SW 1271 (cell line): ENCODE results near the gene RBM19.

ENCODE experiments used
- DNase-seq, 2 experiments: peaks; one replicate each; lab custom pipeline; 2025; lab: John Stamatoyannopoulos, UW

RBM19 gene

DNA sequence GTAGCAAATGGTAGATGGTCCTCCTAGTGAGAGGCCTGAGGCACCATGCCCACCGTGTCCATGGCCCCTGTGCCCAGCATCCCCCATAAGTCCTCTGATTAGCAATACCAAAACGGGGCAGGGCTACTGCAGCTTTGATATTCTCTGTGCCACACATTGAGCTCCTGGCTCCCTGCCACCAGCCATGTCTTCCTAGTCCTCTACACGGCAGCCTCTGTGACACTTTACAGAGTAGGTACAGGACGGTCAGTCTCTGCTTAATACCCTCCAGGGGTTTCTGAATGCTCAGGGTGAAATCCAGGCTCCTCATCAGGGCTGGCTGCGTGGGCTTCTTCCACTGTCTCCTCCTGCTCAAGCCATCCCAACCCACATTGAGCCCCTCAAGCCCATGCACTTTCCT lies 8.0 kb downstream of the RBM19 start:
- no peak for DNase-seq

- DNase-seq: no peak
These were observed 8.5 kb downstream of the RBM19 start for GRCh38 chr12:113957627-113958026.

DNA sequence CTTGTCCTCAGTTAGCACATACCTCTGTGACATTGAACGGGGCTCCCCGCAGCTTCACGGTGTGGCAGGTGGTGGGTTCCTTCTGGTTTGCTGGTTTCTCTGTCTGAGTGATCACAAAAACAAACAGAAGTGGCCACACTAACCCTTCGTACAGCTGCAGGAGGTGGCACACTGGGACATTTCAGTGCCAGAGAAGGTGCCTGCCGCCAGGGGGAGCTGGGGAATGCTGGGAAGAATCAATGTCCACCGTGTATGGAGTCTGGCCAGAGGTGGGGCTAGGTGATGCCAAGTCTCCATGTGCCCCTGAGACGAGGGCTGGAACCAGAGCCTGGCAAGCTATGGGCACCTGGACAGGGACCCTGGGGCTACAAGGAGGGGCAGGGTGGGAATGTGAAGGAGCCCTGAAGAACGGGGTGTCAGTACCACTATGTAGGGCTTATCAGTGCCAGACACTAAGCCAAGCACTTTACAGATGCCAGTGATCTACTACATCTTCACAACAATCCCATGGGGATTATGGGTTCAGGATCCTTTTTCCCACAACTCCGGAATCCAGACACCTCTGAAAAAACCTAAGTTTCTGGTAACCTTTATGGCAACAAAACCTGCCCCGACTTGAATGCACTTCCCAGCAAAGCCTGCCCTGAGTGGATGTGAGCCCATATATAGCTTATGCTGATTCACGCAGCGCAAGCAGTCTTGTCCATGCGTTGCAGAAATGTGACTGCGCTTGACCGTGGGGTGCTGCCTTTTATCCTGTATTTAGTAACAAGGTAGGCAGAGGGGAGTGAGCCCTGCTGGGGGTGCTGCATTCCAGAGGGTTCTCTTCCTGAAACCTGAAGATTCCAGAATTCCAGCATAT lies 10.8 kb downstream of the RBM19 start:
- DNase-seq: peak in 1 of 2 experiments; percentile 54

DNA sequence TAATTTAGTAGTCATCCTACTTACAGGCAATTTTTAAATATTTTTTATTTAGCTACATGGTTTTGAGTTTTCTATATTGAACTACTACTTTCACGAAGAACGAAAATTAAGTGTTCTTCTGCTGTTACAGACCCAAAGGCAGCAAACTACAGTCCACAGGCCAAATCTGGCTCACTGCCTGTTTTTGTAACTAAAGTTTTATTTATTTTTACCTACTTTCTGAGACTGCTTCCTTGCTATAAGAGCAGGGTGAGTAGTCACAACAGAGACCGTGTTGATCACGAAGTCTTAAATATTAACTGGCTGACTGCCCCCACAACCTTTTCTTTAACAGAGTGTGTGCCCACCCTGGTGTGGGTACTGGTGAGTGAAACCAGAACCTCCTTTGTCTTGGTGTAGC lies 11.6 kb downstream of the RBM19 start:
- DNase-seq: no peak

GRCh38 chr12:113950873-113951272 lies 15.3 kb downstream of the RBM19 start:
- DNase-seq: no peak

GRCh38 chr12:113949321-113950305 lies 16.5 kb downstream of the RBM19 start:
- no peak for DNase-seq

- no peak for DNase-seq
These were observed 17.8 kb downstream of the RBM19 start for GRCh38 chr12:113948151-113948914.

- DNase-seq: no peak
These were observed 19.9 kb downstream of the RBM19 start for GRCh38 chr12:113946175-113946574.

DNA sequence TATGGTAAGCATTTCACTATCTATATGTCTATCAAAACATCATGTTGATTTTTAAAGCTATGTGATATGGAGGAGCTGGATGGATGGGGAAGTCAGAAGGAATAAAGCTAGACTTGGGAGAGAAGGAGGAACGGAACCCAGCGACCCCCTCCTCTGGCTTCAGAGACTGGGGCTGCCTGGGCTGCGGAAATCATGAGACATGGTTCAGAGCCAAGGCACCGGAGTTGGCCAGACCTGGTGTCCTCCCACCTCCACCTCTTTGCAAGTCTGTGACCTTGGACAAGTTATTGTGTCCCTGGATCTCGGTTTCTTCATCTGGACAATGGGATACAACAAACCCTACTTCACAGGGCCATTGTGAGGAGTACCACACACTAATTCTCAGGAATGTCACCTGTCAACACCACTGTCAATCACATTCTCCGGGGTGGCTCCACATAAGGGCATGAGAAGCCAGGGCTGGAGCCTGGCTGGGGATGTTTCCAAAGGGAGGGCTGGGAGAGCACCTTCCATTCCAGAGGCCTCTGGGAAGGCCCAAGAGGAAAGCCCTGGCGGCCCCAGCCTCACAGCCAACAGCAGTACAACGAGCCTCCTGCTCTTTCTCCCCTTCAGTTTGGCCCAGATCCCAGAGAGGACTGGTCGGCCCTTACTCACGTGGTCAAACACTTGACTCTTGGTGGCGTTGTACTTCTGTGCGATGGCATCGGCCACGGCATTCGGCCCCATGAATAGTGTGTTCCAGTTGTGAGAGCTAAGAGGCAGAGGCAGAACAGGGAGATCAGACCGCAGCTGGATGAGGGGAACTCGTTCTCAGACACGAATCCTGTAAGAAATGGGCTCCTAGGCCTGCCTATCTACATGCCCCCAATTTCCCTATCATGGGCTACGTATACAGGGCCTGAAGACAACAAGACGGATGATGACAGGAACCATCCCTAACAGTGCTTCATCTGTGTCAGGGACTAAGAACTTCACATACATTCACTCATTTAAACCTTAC lies 20.7 kb downstream of the RBM19 start:
- no peak for DNase-seq

GRCh38 chr12:113942209-113942608 lies 23.9 kb downstream of the RBM19 start:
- no peak for DNase-seq

GRCh38 chr12:113941208-113941486 lies 25.0 kb downstream of the RBM19 start:
- DNase-seq: no peak

DNA sequence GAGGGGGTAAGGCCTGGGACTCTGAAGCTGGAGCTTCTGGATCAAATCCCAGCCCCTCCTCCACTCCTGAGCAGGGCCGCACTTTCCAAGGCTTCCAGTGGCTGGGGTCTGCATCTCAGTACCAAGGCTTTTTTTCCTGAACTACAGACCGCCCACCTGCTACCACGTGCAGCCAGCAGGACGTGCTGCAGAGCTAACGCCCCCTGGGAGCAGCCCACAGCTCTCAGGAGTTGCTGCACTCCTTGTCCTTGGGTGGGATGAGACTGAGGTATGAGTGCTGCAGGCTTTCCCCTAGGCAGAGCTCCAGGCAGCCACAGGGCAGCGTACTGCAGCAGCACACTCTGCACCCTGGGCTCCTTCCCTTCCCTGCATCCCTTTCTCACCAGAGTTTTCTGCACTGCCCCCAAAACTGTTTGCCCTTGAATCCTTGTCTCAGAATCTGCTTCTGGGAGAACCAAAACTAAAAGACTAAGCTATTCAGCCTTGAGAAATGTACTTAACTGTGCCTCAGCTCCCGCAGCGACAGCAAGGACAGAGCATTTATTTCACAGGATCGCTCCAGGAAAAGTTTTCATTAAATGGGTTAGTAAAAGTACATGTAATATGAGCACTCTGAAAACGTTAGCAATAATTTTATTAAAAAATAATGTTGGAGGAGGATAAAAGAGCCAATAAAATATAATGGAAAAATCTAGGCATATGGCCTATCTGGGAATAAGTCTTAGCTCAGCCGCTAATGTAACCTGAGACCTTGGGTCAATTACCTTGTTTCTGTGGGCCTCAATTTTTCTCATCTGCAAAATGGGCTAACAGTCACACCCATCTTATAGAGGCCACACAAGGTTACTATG lies 25.5 kb downstream of the RBM19 start:
- no peak for DNase-seq

DNA sequence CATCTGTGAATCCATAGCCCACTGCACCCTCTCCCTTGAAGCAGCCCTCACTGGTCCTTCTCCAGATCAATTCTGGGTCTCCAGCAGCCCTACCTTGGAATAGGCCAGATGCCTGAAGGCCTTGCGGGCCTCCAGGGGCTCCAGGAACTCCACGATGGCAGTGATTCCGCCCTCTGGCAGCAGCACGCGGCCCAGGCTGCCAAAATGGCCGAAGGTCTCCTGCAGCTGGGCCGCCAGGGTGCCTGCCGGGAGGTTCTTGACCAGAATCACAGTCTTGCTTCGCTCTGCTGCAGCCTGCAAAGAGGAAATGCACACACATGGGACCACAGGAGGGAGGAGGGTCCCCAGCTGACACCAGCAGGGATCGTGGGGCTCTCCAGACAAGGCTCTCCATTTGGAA lies 26.3 kb downstream of the RBM19 start:
- no peak for DNase-seq

DNA sequence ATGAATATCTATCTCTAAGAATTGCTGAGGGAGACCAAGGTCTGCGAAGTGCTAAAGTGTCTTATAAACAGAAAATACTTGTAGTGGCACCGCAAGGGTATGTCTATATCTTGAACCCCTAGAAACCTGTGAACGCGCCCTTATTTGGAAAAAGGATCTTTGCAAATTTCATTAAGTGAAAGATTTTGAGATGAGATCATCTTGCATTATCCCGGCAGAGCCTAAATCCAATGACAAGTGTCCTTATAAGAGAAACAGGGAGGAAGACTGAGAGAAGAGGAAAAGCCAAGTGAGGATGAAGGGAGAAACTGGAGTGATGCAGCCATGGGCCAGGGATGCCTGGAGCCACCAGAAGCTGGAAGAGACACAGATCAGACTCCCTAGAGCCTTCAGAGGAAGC lies 27.7 kb downstream of the RBM19 start:
- no peak for DNase-seq

- peak in 1 of 2 experiments; percentile 3 for DNase-seq
These were observed 29.7 kb downstream of the RBM19 start for GRCh38 chr12:113936460-113936859.

GRCh38 chr12:113935459-113935858 lies 30.7 kb downstream of the RBM19 start:
- DNase-seq: no peak

GRCh38 chr12:113934946-113935345 lies 31.2 kb downstream of the RBM19 start:
- DNase-seq: no peak

GRCh38 chr12:113934060-113934814 lies 31.9 kb downstream of the RBM19 start:
- DNase-seq: no peak

- no peak for DNase-seq
These were observed 32.8 kb downstream of the RBM19 start for GRCh38 chr12:113933201-113933786.
